Pancreas (tissue), 10 donors: ENCODE data around the gene CXCR1. TPM values are rescaled to one million over a fixed set of nuclear protein-coding genes. Genes with fewer than 3 reads are reported as not detected.
A peak's percentile ranks its signal among the peaks of the same experiment; 100 is the strongest.
"Not testable (repeated sequence)": the region's sequence is repeated elsewhere in the genome, so short reads cannot be mapped to it uniquely, and the experiment has no call there.

Source experiments
- ATAC-seq, 4 donors: fragments of 200-7000 bp; cut with Tn5 transposase; one replicate each; pipeline versions ENCODE4 v1.8.0 to v1.9.1; 2020; ENCODE audit warnings: mild to moderate bottlenecking in 4 of 4, moderate library complexity in 4 of 4
- DNase-seq, 6 donors: peaks; one replicate each; pipeline ENCODE4 v3.0.0-alpha.2; 2020
- FAIRE-seq: peaks from 2 replicates; lab custom pipeline; 2012; peaks lifted over from hg19 to GRCh38; lab: Jason Lieb, UNC
- H3K27ac ChIP-seq, 4 donors: fragments of 200-600 bp; sonication (generic); 1 replicate in 3 of 4; 2 replicates in 1 of 4; pipeline versions ENCODE4 v1.5.0 to v1.8.0; 2020
- H3K27me3 ChIP-seq, 4 donors: fragments of 200-600 bp; one replicate each; pipeline ENCODE4 v1.8.0; 2021
- H3K36me3 ChIP-seq, 3 donors: fragments of 200-600 bp; sonication (generic) in 1 of 3; one replicate each; pipeline versions ENCODE4 v1.5.0 to v1.8.0; 2020 to 2021
- H3K4me1 ChIP-seq, 3 donors: fragments of 200-600 bp; one replicate each; pipeline ENCODE4 v1.8.0; 2021
- H3K4me3 ChIP-seq, 4 donors: fragments of 200-600 bp; sonication (generic) in 2 of 4; one replicate each; pipeline versions ENCODE4 v1.5.0 to v1.8.0; 2020 to 2021
- H3K9me3 ChIP-seq, 4 donors: fragments of 200-600 bp; one replicate each; pipeline ENCODE4 v1.8.0; 2021
- CTCF ChIP-seq, 4 donors: fragments of 200-600 bp; sonication (generic) in 3 of 4; IDR thresholded peaks; one replicate each; pipeline versions ENCODE4 v1.5.0 to v1.8.0; 2021; ENCODE audit warnings: antibody characterized with exemption in 4 of 4
- whole genome bisulfite sequencing, 2 donors: extraction: QIAGEN DNeasy Blood & Tissue Kit; methylation state at CpG; one replicate each; pipeline ENCODE4 v1.1.7; 2013; 5-methylcytosine and 5-hydroxymethylcytosine counted together
- intact Hi-C, 3 donors: fragments of 100-400 bp; cut with DNase I; formaldehyde crosslinking; loops; one replicate each; pipeline versions ENCODE4 v1.11.1 to v1.14.2; 2022
- polyA plus RNA-seq, 2 donors: library from polyadenylated mRNA; stranded (reverse); fragments of 200-250 nt; gene quantifications; one replicate each; pipeline ENCODE4 v1.2.3, GENCODE V29; 2013
- total RNA-seq, 6 donors: library from RNA; stranded (reverse); fragmentation: NEBNext Ultra II Directional in 4 of 6; extraction: Animal tissue kit (Norgen Biotek cat#: 25700) in 4 of 6; gene quantifications; one replicate each; pipeline versions ENCODE4 v1.2.1 to v1.2.4, GENCODE V29; 2021 to 2023
- donor health status: healthy with polysubstance abuse.
- donor health status: DM: no; HTN: no; CAD: no; lungs with moderate emphysema.
- donor health status: DM: no; HTN: no; CAD: no.
- donor health status: control.
- donor health status: control.
- donor health status: Bipolar disorder and iron deficiency.
- donor health status: DM: yes; HTN: yes; CAD: no.
- donor health status: DM: no; HTN: no; CAD: no.
- donor health status: DM: no; HTN: no; CAD: no.
- donor health status: DM: yes; HTN: yes; CAD: no.

The CXCR1 gene
- total and polyA plus RNA-seq, 8 donors: 0.08 to 0.92 (median 0.52) TPM; not detected in 3

- ATAC-seq (peak in 2 of 4 donors; percentile 43 to 57), DNase-seq (no peak), FAIRE-seq (no peak)
- Histone ChIP-seq H3K27me3 (no peaks in the 10 kb centered on the region), H3K4me3 (no peak within 1 kb of the TSS), H3K27ac (no peak within 1 kb of the TSS), H3K36me3 (no peaks in the 10 kb centered on the region), H3K4me1 (no peaks in the 10 kb centered on the region), H3K9me3 (no peaks in the 10 kb centered on the region)
- WGBS, 2 donors: 62 to 76% methylated on average over 8 of the region's 8 CpGs
- intact Hi-C loops: no loop called here
- no peak for TF ChIP-seq CTCF (IDR thresholded peaks at IDR 0.05)
Measured at GRCh38 chr2:218125626-218126080, 41.1 kb downstream of the CXCR1 start, which contains the start of gene CXCR2. Gene CXCR2 (plus strand): TSS chr2:218126028. CDS start chr2:218134802, 8,774 bp downstream.

- Histone ChIP-seq H3K27ac (no peak overlapping the region), H3K4me1 (no peaks in the 10 kb centered on the region), H3K27me3 (no peaks in the 10 kb centered on the region), H3K4me3 (no peak overlapping the region), H3K36me3 (no peaks in the 10 kb centered on the region), H3K9me3 (no peaks in the 10 kb centered on the region)
- 37 to 40% methylated on average over 4 of the region's 4 CpGs for WGBS, 2 donors
- intact Hi-C loops: no loop called here
- DNase-seq (no peak), FAIRE-seq (no peak), ATAC-seq (no peak)
- TF ChIP-seq CTCF (IDR thresholded peaks at IDR 0.05): no peak
Measured at GRCh38 chr2:218125095-218125494, 41.7 kb downstream of the CXCR1 start.

GRCh38 chr2:218123986-218124385 is 42.8 kb downstream of the CXCR1 start:
- ATAC-seq (no peak), FAIRE-seq (no peak), DNase-seq (no peak)
- no peaks in the 10 kb centered on the region for H3K36me3 ChIP-seq
- WGBS, 2 donors: 57 to 69% methylated on average over 4 of the region's 4 CpGs
- intact Hi-C loops: no loop called here
- no peak for TF ChIP-seq CTCF (IDR thresholded peaks at IDR 0.05)
- no peak overlapping the region for H3K27ac ChIP-seq
- H3K9me3 ChIP-seq: no peaks in the 10 kb centered on the region
- H3K27me3 ChIP-seq: no peaks in the 10 kb centered on the region
- H3K4me3 ChIP-seq: no peak overlapping the region
- H3K4me1 ChIP-seq: no peaks in the 10 kb centered on the region

- H3K4me3 ChIP-seq, H3K27ac ChIP-seq, DNase-seq, H3K9me3 ChIP-seq, intact Hi-C loops, ATAC-seq, FAIRE-seq, H3K36me3 ChIP-seq, H3K27me3 ChIP-seq, H3K4me1 ChIP-seq: not testable (repeated sequence)
Measured at GRCh38 chr2:218122286-218122685, 44.5 kb downstream of the CXCR1 start.

- H3K4me3 ChIP-seq, H3K36me3 ChIP-seq, intact Hi-C loops, ATAC-seq, H3K9me3 ChIP-seq, H3K4me1 ChIP-seq, FAIRE-seq, DNase-seq, H3K27me3 ChIP-seq, H3K27ac ChIP-seq: not testable (repeated sequence)
- 64 to 76% methylated on average over 4 of the region's 4 CpGs for WGBS, 2 donors
Measured at GRCh38 chr2:218121789-218122188, 45.0 kb downstream of the CXCR1 start.

Other genes with a start within 250 kb of the CXCR1 start
- gene TNS1, start 164.0 kb downstream of the CXCR1 start, total RNA-seq: 100 to 1,000 TPM in 4 of 6 donors, 10 to 100 TPM in 2; 90.4 to 166 (median 114) TPM
- 10 to 100 TPM; 38.5 to 93.7 TPM for gene TNS1, start 164.0 kb downstream of the CXCR1 start, polyA plus RNA-seq
- under 1 TPM in 1 of 6 donors, not detected in 5; 0.31 TPM for gene RUFY4, start 97.7 kb downstream of the CXCR1 start, total RNA-seq
- under 1 TPM in 1 of 2 donors, not detected in 1; 0.08 TPM for gene RUFY4, start 97.7 kb downstream of the CXCR1 start, polyA plus RNA-seq
- 1 to 10 TPM in 2 of 6 donors, under 1 TPM in 1, not detected in 3; 0.90 to 1.5 (median 1.1) TPM for gene CXCR2, start 40.9 kb downstream of the CXCR1 start, total RNA-seq
- under 1 TPM; 0.07 to 0.11 TPM for gene CXCR2, start 40.9 kb downstream of the CXCR1 start, polyA plus RNA-seq
- gene ARPC2, start 50.2 kb upstream of the CXCR1 start, total RNA-seq: 100 to 1,000 TPM in 1 of 6 donors, 10 to 100 TPM in 5; 43.4 to 102 (median 55.8) TPM
- gene ARPC2, start 50.2 kb upstream of the CXCR1 start, polyA plus RNA-seq: 10 to 100 TPM; 37.4 to 90.7 TPM
- gene GPBAR1, start 94.1 kb upstream of the CXCR1 start, total RNA-seq: 1 to 10 TPM in 3 of 6 donors, under 1 TPM in 3; 0.12 to 1.8 (median 0.76) TPM
- 1 to 10 TPM; 2.1 to 2.3 TPM for gene GPBAR1, start 94.1 kb upstream of the CXCR1 start, polyA plus RNA-seq
- gene AAMP, start 103.2 kb upstream of the CXCR1 start, total RNA-seq: 10 to 100 TPM; 34.0 to 51.8 (median 39.8) TPM
- 10 to 100 TPM; 46.8 to 85.5 TPM for gene AAMP, start 103.2 kb upstream of the CXCR1 start, polyA plus RNA-seq
- gene PNKD, start 103.6 kb upstream of the CXCR1 start, total RNA-seq: 10 to 100 TPM; 17.2 to 32.2 (median 21.4) TPM
- gene PNKD, start 103.6 kb upstream of the CXCR1 start, polyA plus RNA-seq: 10 to 100 TPM; 48.9 to 89.1 TPM
- gene TMBIM1, start 125.5 kb upstream of the CXCR1 start, total RNA-seq: 100 to 1,000 TPM; 147 to 196 (median 170) TPM
- 10 to 100 TPM; 56.6 to 84.1 TPM for gene TMBIM1, start 125.5 kb upstream of the CXCR1 start, polyA plus RNA-seq
- gene CATIP, start 189.9 kb upstream of the CXCR1 start, total RNA-seq: 1 to 10 TPM in 3 of 6 donors, under 1 TPM in 3; 0.64 to 2.7 (median 1.0) TPM
- 1 to 10 TPM; 4.5 to 7.3 TPM for gene CATIP, start 189.9 kb upstream of the CXCR1 start, polyA plus RNA-seq
- 10 to 100 TPM in 2 of 6 donors, 1 to 10 TPM in 3, under 1 TPM in 1; 0.51 to 16.2 (median 5.6) TPM for gene SLC11A1, start 215.3 kb upstream of the CXCR1 start, total RNA-seq
- gene SLC11A1, start 215.3 kb upstream of the CXCR1 start, polyA plus RNA-seq: 1 to 10 TPM; 3.9 to 6.4 TPM
- gene CTDSP1, start 232.9 kb upstream of the CXCR1 start, total RNA-seq: 10 to 100 TPM; 54.2 to 90.8 (median 71.5) TPM
- 10 to 100 TPM; 76.0 to 89.8 TPM for gene CTDSP1, start 232.9 kb upstream of the CXCR1 start, polyA plus RNA-seq